Upper lobe of left lung (tissue), 6 donors: ENCODE measurements around the gene ITGAD. TPM values are rescaled to one million over a fixed set of nuclear protein-coding genes. Genes with fewer than 3 reads are reported as not detected.

Experiments used
- ATAC-seq, 2 donors: fragments of 200-7000 bp; cut with Tn5 transposase; one replicate each; pipeline ENCODE4 v1.9.1; 2022; ENCODE audit warnings: mild to moderate bottlenecking in 2 of 2, moderate library complexity in 2 of 2; ENCODE audit not compliant: low FRiP score in 2 of 2
- DNase-seq, 2 donors: peaks; one replicate each; pipeline ENCODE4 v3.0.0-alpha.2; 2019 to 2020
- H3K27ac ChIP-seq, 4 donors: fragments of 200-600 bp; sonication (generic); one replicate each; pipeline ENCODE4 v1.5.1; 2016 to 2019
- H3K27me3 ChIP-seq, 4 donors: fragments of 200-600 bp; sonication (generic); one replicate each; pipeline ENCODE4 v1.5.1; 2017 to 2019
- H3K36me3 ChIP-seq, 4 donors: fragments of 200-600 bp; sonication (generic); one replicate each; pipeline ENCODE4 v1.5.1; 2016 to 2019
- H3K4me1 ChIP-seq, 4 donors: fragments of 200-600 bp; sonication (generic); one replicate each; pipeline ENCODE4 v1.5.1; 2018 to 2019
- H3K4me3 ChIP-seq, 4 donors: fragments of 200-600 bp; sonication (generic); one replicate each; pipeline ENCODE4 v1.5.1; 2017 to 2019; ENCODE audit warnings: mild to moderate bottlenecking in 2 of 4, moderate library complexity in 1 of 4
- H3K9me3 ChIP-seq, 4 donors: fragments of 200-600 bp; sonication (generic); one replicate each; pipeline ENCODE4 v1.5.1; 2018 to 2019
- CTCF ChIP-seq, 6 experiments: fragments of 450-650 bp in 4 of 6; fragments of 200-600 bp in 2 of 6; sonication (generic) in 2 of 6; IDR thresholded peaks; one replicate each; pipeline ENCODE4 v1.5.1; 2016 to 2019; ENCODE audit warnings: antibody characterized with exemption in 6 of 6
- EP300 ChIP-seq, 4 donors: sonication (generic); formaldehyde crosslinking; IDR thresholded peaks; one replicate each; pipeline ENCODE4 v1.5.1; 2017; ENCODE audit warnings: antibody characterized with exemption in 4 of 4, control low read depth in 2 of 4
- POLR2A ChIP-seq, 4 donors: fragments of 450-650 bp; IDR thresholded peaks; one replicate each; pipeline ENCODE4 v1.5.1; 2016 to 2017; ENCODE audit warnings: antibody characterized with exemption in 4 of 4, mild to moderate bottlenecking in 2 of 4
- POLR2AphosphoS5 ChIP-seq, 2 donors: sonication (generic); formaldehyde crosslinking; IDR thresholded peaks; one replicate each; pipeline ENCODE4 v1.5.1; 2017; ENCODE audit warnings: antibody characterized with exemption in 2 of 2
- WGBS, 2 donors: methylation state at CpG; one replicate each; pipeline ENCODE4 v1.1.5; 2017 to 2018; 5-methylcytosine and 5-hydroxymethylcytosine counted together
- total RNA-seq, 6 donors: library from RNA; depleted of rRNA in 4 of 6; stranded (reverse); fragments of >200 nt in 4 of 6; gene quantifications; one replicate each; pipeline versions ENCODE4 v1.1.0 to v1.2.1, GENCODE V29; 2016 to 2021
- donor health status: DM: no; HTN: no; CAD: no; lungs with moderate emphysema.
- donor health status: DM: no; HTN: yes; CAD: no; lungs with severe emphysema.

The ITGAD gene
- total RNA-seq, 6 donors from 2014 or later, result 0.15 to 0.69 (median 0.52) TPM; not detected in 3

- H3K36me3 ChIP-seq, result no peaks in the 10 kb centered on the region
- no peaks in the 10 kb centered on the region for H3K27me3 ChIP-seq
- WGBS, 2 donors, result 68 to 74% methylated on average over 19 of the region's 19 CpGs
- ATAC-seq, result no peak
- H3K4me1 ChIP-seq, result no peaks in the 10 kb centered on the region
- H3K9me3 ChIP-seq, result no peaks in the 10 kb centered on the region
- peak overlapping the region; percentile 73 to 90 (median 86) for H3K27ac ChIP-seq
- TF ChIP-seq POLR2A (IDR thresholded peaks at IDR 0.05) (no peak), POLR2AphosphoS5 (IDR thresholded peaks at IDR 0.05) (no peak), EP300 (IDR thresholded peaks at IDR 0.05) (no peak), CTCF (IDR thresholded peaks at IDR 0.05) (no peak)
- DNase-seq, result no peak
- H3K4me3 ChIP-seq, result no peak overlapping the region
These were observed 41.7 kb upstream of the ITGAD start for GRCh38 chr16:31351246-31351941.

- Histone ChIP-seq H3K27me3 (no peaks in the 10 kb centered on the region), H3K4me3 (no peak overlapping the region), H3K9me3 (no peaks in the 10 kb centered on the region), H3K36me3 (no peaks in the 10 kb centered on the region), H3K4me1 (no peaks in the 10 kb centered on the region), H3K27ac (peak overlapping the region; percentile 73 to 90 (median 86))
- ATAC-seq (peak; percentile 2 to 52), DNase-seq (peak in 1 of 2 donors; percentile 74)
- 34 to 43% methylated on average over 4 to 6 of the region's 6 CpGs for WGBS, 2 donors
- TF ChIP-seq POLR2AphosphoS5 (IDR thresholded peaks at IDR 0.05) (peak; percentile 27 to 41), POLR2A (IDR thresholded peaks at IDR 0.05) (peak in 1 of 4 donors; percentile 72), CTCF (IDR thresholded peaks at IDR 0.05) (no peak), EP300 (IDR thresholded peaks at IDR 0.05) (no peak)
These were observed 41.2 kb upstream of the ITGAD start for GRCh38 chr16:31351942-31352325.

- Histone ChIP-seq H3K4me1 (no peaks in the 10 kb centered on the region), H3K9me3 (no peaks in the 10 kb centered on the region), H3K36me3 (no peaks in the 10 kb centered on the region), H3K27me3 (no peaks in the 10 kb centered on the region), H3K4me3 (no peak overlapping the region), H3K27ac (peak overlapping the region; percentile 73 to 90 (median 86))
- ATAC-seq (peak in 1 of 2 donors; percentile 65), DNase-seq (peak; percentile 55 to 65)
- WGBS, 2 donors, result 81 to 83% methylated on average over 21 to 22 of the region's 22 CpGs
- TF ChIP-seq POLR2A (IDR thresholded peaks at IDR 0.05), result no peak
- TF ChIP-seq POLR2AphosphoS5 (IDR thresholded peaks at IDR 0.05), result no peak
- no peak for TF ChIP-seq CTCF (IDR thresholded peaks at IDR 0.05)
- TF ChIP-seq EP300 (IDR thresholded peaks at IDR 0.05), result no peak
These were observed 40.6 kb upstream of the ITGAD start for GRCh38 chr16:31352376-31353115.

DNA sequence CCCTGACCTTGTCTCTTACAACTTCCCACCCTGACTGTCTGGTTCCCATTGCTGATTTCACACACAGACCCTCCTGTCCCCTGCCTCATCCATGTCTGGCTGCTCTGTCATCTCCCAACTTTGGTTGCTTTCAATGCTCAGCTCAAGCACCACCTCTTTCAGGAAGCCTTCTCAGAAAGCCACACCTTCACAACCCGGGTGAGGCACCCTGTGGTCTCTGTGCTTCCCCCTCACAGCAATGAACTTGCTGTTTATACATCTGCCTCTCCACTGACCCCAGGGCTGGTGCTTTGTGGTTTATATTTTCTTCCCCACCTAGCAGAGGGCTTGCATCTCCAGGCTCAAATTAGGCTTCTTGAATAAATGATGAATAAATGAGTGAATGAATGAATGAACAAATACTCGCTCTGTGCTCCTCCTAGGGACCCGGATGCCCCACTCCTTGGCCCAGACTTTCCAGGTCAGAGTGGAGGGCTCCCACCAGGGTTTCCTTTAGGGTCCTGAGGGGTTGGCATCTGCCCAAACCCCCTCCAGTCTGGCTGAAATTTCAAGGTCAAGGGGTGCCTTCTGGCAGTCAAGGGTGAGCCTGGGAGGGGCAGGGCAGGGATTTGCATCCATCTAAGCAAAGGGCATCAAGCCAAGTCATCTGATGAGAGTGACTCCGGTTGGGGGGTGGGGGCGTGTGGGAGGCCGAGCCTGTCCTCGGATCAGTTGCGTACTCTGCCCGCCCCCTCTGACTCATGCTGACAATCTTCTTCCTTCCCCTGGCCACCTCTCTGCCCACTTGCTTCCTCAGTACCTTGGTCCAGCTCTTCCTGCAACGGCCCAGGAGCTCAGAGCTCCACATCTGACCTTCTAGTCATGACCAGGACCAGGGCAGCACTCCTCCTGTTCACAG is 38.5 kb upstream of the ITGAD start, which contains the start of gene ITGAX:
Gene ITGAX (plus strand): TSS at position 783 of the 898 bp plus-strand sequence. CDS start 79 bp downstream, at position 862.
- no peaks in the 10 kb centered on the region for H3K4me1 ChIP-seq
- TF ChIP-seq POLR2A (IDR thresholded peaks at IDR 0.05) (peak in 2 of 4 donors; percentile 40 to 89), POLR2AphosphoS5 (IDR thresholded peaks at IDR 0.05) (peak; percentile 73 to 83), CTCF (IDR thresholded peaks at IDR 0.05) (no peak), EP300 (IDR thresholded peaks at IDR 0.05) (peak in 1 of 4 donors; percentile 30)
- 19 to 38% methylated on average over 8 to 10 of the region's 10 CpGs for WGBS, 2 donors
- no peaks in the 10 kb centered on the region for H3K36me3 ChIP-seq
- peak within 1 kb of the TSS in 3 of 4 donors; percentile 26 to 44 (median 30) for H3K4me3 ChIP-seq
- no peaks in the 10 kb centered on the region for H3K9me3 ChIP-seq
- no peaks in the 10 kb centered on the region for H3K27me3 ChIP-seq
- ATAC-seq (peak; percentile 63 to 72), DNase-seq (peak; percentile 77 to 89)
- H3K27ac ChIP-seq, result peak within 1 kb of the TSS; percentile 78 to 87 (median 82)
